GM18507 (cell line): ENCODE results near the gene SCN8A.

Experiments
- DNase-seq: peaks from one replicate; pipeline ENCODE4 v3.0.0; 2011; ENCODE audit warnings: low read depth; ENCODE audit not compliant: insufficient read length; ENCODE audit errors: extremely low spot score
- FAIRE-seq: peaks from 2 replicates; lab custom pipeline; 2011; peaks lifted over from hg19 to GRCh38; lab: Jason Lieb, UNC

Gene SCN8A

GRCh38 chr12:51695241-51696010 is 104.4 kb downstream of the SCN8A start:
- FAIRE-seq (no peak), DNase-seq (no peak)

DNA sequence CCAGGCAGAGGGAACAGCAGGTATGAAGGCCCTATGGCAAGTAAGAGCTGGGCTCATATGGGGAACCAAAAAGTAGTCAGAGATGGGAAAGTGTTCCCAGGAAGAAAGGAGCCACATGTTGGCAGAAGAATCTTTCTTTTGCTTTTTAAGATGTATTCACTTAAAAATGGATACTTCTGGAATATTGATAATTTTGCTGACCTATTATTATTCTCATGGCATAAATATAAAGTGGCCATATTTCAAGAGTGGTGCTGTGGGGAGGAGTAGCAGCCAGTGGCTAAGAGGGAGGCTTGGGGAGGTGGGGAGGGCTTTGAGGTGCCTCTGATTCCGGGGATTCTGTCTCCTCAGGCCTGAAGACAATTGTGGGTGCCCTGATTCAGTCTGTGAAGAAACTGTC is 108.2 kb downstream of the SCN8A start:
- FAIRE-seq (no peak), DNase-seq (no peak)

DNA sequence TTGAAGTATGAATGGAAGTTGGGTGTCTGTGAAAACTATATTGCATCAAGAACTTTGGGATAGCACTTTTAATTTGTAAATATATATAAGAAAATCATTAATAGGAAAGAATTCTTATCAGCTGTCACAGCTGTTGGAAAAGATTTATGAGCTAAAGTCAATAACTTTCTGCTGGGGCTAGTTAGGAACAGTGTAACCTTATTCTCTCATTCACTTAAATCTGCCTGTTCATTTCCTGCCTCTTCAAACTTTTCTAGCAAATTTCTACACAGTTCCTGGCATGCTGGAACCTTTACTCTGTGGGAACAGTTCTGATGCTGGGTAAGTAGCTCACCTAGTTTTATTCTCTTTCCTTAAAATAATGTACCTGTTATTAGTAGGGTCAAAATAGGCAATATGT is 109.9 kb downstream of the SCN8A start:
- FAIRE-seq (no peak), DNase-seq (no peak)

GRCh38 chr12:51702587-51702986 is 111.6 kb downstream of the SCN8A start:
- DNase-seq (no peak), FAIRE-seq (no peak)

- FAIRE-seq: no peak
- no peak for DNase-seq
Measured at GRCh38 chr12:51705450-51705849, 114.4 kb downstream of the SCN8A start.

DNA sequence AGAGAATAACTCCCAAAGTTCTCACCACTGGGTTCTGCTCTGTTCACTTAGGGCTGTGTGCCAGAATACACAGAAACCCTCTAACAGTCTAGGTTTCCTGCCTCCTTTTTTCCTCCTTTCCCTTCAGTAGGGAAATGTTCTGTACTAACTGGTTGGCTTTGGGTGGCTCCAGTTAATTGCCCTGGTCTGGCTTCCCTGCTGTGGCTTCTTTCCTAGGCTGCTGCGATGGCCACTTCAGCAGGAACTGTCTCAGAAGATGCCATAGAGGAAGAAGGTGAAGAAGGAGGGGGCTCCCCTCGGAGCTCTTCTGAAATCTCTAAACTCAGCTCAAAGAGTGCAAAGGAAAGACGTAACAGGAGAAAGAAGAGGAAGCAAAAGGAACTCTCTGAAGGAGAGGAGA is 115.2 kb downstream of the SCN8A start:
- no peak for FAIRE-seq
- DNase-seq: no peak

- FAIRE-seq (no peak), DNase-seq (no peak)
Measured at GRCh38 chr12:51714666-51715065, 123.6 kb downstream of the SCN8A start.

DNA sequence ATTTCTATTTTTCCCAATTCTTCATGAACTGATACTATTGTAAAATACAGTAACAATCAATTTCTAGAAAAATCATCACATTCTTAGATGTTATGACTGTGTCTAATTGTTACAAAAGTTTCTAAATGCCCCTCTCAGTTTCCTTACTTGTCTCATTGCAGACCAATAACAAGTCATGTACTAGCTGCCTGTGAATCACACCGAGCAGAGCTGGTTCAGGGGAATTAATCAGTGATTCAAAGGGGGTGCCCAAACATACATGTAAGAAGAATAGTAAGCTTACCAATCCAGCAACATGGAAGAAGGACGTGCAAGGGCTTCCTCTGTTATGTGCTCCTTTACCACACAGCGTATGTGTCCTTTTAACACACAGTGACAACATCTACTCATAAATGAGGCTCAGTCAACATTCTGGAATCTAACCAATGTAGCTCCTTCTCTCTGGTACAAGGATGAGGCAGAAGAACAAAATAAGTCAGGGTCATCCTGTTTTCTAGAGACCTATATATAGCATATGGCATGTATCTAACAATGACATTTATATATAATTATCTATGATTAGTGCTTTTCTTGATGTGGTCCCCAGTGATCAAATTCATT is 126.4 kb downstream of the SCN8A start:
- no peak for DNase-seq
- FAIRE-seq: no peak

DNA sequence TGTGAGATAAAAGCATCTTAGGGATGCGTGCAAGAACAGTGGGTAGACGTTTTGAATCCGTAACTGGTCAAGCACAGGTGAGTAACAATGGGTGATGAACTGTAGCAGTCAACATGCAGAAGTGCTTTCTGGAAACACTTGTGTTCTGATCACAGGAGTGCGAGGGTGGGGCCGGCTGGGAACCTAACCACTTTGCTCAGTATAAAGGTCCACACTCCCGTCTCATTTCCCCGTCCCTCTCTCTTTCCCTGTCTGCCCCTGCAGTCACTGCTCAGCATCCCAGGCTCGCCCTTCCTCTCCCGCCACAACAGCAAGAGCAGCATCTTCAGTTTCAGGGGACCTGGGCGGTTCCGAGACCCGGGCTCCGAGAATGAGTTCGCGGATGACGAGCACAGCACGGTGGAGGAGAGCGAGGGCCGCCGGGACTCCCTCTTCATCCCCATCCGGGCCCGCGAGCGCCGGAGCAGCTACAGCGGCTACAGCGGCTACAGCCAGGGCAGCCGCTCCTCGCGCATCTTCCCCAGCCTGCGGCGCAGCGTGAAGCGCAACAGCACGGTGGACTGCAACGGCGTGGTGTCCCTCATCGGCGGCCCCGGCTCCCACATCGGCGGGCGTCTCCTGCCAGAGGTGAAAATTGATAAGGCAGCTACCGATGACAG is 130.4 kb downstream of the SCN8A start:
- FAIRE-seq (no peak), DNase-seq (no peak)

- DNase-seq (no peak), FAIRE-seq (no peak)
Measured at GRCh38 chr12:51722431-51722830, 131.4 kb downstream of the SCN8A start.

DNA sequence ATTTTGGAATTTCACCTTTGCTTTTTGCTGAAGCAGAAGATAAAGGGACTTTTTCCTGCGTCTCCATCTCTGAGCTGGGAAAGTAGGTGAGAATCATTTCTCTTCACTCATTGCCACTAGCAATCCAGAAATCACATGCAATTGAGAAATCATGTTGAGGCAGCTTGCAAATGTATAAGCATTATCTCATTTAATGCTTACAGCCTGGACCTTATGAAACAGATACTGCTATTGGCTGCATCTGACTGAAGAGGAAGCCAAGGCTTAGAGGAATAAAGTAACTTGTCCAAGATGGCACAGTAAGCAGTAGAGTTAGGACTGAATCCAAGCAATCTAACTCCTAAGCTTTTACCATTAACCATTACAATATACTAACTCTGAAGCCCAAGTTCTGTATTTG is 135.1 kb downstream of the SCN8A start:
- no peak for FAIRE-seq

GRCh38 chr12:51726931-51727330 is 135.9 kb downstream of the SCN8A start:
- FAIRE-seq: no peak

More for the DNA sequence above, 135.1 kb downstream of the SCN8A start:
- DNase-seq: no peak

DNA sequence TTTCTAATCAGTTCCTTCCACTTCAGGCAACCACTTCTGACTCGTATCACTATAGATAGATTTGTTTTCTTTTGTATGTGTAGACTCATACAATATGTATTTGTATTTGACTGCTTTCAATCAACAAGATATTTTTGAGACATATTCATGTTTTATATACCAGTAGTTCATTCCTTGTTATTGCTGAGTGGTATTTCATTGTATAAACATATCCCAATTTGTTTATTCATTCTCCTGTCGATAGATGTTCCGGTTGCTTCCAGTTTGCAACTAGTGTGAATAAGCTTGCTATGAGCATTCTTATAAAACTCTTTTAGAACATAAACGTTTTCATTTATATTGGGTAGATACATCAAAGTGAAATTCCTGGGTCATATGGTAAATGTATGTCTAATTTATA is 138.3 kb downstream of the SCN8A start:
- FAIRE-seq (no peak), DNase-seq (no peak)

More at GRCh38 chr12:51726931-51727330, 135.9 kb downstream of the SCN8A start:
- DNase-seq: no peak

GRCh38 chr12:51730745-51731144 is 139.7 kb downstream of the SCN8A start:
- FAIRE-seq: no peak
- DNase-seq: no peak

DNA sequence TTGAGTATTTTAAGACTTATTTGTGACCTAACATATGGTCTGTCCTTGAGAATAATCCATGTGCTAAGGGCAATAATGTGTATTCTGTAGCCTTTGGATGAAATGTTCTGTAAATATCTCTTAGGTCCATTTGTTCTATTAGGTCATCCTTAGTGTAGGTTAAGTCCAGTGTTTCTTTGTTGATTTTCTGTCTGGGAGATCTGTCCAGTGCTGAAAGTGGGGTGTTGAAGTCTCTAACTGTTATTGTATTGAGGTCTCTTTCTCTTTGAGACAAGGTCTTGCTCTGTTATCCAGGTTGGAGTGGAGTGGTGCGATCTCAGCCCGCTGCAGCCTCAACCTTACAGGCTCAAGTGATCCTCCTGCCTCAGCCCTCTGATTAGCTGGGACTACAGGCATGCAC is 149.5 kb downstream of the SCN8A start:
- DNase-seq (no peak), FAIRE-seq (no peak)

- no peak for DNase-seq
Measured at GRCh38 chr12:51744235-51744634, 153.2 kb downstream of the SCN8A start.

DNA sequence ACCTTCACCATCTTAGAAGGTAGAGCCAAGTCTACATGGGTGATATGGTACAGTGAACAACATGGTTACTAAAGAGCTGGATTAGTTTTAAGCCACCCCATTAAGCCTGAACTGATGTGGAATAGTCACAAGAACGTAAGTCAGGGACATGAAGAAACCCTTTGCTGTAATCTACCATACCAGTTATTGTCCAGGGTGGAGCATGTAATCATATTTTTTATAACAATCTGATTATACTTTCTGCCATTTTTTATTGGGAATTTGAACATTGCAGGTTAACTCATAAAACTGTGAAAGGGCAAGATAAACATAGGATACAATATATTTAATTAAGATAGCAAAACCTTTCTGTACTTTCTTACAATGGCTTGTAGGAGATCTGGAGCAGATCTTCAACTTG is 153.9 kb downstream of the SCN8A start:
- DNase-seq (no peak), FAIRE-seq (no peak)

More at GRCh38 chr12:51744235-51744634, 153.2 kb downstream of the SCN8A start:
- FAIRE-seq: no peak

DNA sequence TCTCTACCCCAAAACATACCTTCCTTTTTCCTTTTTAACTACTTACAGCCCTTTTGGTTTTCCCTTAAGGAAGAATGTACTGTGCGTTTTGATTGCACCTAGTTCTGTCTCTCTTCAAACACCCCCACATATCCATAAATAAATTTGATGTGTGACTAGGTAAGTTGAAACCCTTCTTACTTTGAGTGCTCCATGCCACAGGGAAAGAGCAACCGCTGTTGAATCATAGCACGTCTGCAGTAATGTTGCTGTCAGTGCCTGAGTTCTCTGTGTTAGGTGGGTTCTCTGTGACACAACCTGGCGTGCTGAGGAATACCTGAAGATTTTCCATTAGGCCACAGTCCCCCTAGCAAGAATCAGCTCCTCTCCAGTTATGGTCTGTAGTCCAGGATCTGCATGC is 155.4 kb downstream of the SCN8A start:
- DNase-seq: no peak
- no peak for FAIRE-seq

- FAIRE-seq: no peak
- DNase-seq: no peak
Measured at GRCh38 chr12:51748235-51748634, 157.2 kb downstream of the SCN8A start.

DNA sequence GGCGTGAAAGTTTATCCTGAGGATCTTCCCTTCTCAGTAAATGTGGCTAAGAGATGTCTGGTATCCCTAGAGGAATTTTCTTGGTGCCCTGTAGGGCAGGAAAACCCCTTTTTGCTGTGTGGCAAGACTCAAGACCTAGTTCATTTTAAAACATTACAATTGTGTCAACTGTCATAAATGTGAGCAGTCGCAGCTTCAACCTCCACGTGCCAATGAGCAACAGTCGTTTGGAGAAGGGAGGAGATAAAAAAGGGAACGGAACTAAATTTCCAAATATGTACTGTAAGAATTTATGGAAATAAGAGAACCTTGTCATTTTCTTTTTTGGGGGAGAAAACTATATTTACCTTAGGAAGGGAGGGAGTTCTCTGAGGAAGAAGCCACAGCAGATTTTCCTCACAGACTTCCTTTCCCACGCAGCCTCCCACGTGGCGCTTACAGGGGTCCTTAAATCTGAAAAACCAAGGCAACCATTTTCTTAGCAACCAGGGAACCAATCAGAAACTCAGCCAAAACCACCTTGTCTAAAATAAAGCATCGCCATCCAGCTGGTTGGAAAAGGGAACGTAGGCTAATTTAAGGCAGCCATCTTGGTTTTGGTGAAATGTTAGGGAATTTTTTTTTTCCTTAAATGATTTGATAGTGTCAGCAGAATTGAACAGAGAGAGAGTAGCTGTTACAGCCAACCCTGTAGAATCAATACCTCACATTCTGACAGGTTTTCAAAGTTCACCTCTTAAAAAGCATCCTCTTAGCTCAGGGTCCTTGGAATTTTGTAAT is 158.4 kb downstream of the SCN8A start:
- no peak for FAIRE-seq
- DNase-seq: no peak
